CD4-positive, alpha-beta T cell treated with Interleukin-12 subunit alpha and Interleukin-12 subunit beta, for 1 hour (primary cell): ENCODE data around the gene HIPK3.
"Not testable (repeated sequence)": the region's sequence is repeated elsewhere in the genome, so short reads cannot be mapped to it uniquely, and the experiment has no call there.

ENCODE experiments used
- DNase-seq: peaks from one replicate; pipeline ENCODE4 v3.0.0-alpha.2; 2020

Gene HIPK3

DNA sequence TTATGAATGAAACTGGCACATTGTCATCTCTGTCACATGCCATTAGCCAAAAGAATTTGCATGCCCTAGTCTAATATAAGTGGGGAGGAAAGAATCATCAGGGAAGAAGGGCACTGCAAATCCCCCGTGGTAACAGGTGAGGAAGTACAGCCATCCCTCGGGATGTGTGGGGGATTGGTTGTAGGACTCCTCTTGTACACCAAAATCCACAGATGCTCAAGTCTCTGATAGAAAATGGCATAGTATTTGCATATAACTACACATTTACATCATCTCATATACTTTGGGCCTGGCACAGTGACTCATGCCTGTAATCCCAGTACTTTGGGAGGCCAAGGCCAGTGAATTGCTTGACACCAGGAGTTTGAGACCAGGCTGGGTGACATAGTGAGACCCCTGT is 109.7 kb downstream of the HIPK3 start:
- DNase-seq: no peak

DNA sequence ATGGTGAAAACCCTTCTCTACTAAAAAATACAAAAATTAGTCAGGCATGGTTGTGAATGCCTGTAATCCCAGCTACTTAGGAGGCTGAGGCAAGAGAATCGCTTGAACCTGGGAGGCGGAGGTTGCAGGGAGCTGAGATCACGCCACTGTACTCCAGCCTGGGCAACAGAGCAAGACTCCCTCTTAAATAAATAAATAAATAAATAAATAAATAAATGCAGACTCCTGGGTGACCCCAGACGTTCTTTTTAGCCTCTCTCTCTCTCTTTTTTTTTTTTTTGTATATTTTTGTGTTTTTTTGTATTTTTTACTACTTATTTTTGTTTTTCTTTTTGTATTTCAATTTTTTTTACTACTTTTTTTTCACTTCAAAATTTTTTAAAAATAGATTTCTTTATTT is 111.3 kb downstream of the HIPK3 start:
- DNase-seq: not testable (repeated sequence)

DNA sequence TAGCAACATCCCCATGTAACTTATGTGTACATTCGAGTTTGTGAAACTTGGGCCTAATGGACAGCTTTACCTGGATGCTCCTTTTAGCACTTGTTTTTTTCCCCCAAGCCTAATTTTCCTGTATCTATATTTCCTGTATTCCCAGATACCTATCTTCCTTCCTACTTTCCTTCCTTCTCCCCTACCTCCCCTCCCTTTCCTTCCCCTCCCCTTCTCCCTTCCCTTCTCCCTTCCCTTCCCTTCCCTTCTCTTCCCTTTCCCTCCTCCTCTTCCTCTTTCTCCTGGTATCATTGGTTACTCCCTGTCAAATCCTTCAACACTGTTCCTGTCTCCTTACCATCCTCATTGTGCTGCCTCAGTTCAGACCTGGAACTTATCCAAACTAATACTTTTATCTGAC is 111.8 kb downstream of the HIPK3 start:
- DNase-seq: no peak

DNA sequence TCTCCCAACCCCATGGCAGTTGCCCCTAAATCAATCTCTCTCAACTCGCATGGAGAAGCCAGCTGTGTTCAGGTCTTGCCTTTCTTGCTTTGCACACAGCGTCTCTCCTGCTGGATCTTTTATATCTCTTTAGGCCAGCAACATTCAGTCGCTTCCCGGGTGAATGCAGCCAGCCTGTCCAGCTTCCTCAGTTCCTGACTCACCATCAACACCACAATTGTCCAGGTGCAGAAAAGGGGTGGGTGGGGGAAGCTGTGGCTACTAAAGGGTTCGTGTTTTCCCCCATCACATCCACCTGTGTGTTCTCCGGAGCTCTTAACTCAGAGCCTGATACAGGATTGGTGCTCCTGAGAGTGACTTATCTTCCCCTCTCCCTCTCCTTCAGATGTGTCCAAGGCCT is 116.5 kb downstream of the HIPK3 start:
- DNase-seq: no peak

DNA sequence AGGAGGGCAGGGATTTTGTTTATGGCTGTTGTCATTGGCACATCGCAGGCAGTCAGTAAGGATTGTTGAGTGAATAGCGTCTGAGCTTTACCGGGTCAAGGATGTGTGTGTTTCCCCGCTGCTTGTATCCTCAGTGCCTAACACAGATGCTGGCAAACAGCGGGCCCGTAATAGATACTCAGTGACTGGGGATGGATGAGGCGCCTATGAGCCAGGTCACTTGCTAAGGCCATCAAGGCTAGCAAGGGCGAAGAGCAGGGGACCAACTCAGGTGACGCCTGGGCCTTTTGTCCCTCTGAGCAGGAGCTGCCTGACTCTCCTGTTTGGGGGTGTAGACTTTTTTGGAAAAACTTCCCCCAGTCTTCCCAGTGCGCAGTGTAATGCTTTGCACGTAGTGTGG is 118.1 kb downstream of the HIPK3 start:
- DNase-seq: no peak

DNA sequence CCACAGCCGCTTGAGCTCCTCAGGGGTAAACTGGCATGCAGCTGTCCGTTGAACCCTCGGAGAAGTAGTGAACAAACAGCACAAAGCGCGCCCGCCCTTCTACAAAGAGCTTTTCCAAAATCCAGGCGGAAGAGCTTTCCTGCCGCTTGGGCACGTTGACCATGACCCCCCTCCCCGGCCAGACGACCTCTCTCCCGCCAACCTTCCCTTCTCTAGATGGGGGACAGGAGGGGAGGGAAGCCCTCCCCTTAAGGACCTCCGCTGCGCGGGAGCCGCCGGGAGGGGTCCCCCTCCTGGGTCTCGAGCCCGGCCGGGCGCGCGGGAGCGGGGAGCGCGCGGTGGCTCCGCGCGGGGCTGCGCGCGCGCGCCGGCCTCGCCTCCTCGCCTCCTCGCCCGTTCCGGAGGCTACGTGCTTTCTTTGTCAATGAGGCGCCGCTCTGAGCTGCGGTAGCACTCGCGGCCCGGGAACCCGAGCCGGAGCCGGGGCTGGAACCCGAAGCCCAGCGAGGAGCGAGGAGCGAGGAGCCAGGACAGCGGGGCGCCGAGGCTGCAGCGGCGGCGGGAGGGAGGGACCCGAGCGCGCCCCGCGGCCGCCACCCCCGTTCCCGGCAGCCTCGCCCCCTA is 118.6 kb downstream of the HIPK3 start, which contains the start of gene KIAA1549L:
Gene KIAA1549L, plus strand, starts transcription at position 421 of the 624 bp plus-strand sequence.
- no peak for DNase-seq

DNA sequence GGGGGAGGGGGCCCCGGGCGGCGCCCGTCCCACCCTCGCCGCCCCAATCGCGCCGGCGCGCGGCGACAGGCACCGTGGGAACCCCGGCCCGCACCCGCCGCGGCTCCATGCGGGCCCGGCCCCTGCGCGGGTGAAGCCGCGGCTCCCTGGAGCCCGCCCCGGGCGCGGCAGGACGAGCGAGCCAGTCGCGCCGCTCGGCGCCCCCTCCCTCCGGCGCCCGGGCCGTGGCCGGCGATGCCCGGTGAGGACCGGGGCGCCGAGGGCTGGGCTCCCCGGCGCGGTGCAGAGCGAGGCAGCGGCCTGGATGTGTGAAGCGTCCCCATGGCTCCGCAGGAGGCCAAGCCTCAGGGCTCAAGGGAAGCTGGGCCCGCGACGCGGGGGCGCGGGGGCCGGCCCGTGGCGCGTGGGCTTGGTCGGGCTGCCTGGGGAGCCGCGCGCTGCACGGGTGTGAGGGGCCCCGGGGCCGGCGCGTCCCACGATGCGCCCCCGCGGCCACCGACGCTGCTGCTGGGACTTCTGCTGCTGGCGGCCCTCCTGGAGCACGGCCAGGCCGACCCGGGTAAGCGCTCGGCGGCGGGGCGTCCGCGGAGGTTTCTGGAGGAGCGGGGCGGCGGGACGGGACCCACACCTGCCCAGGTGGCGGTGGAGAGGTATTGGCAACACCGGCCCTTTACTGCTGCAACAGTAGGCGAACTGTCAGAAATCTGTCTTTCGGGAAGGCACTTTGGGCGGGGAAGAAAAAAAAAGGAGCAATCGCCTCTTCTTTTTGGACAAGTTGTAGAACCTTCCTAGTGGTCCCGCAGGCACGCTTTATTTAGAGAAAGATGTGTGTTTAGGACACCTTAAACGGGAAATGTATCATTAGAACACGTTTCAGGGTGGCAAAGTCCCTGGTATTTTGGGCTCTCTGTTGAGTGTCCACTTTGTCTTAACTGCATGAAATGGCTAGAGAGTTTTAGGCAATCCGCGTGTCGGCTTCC is 119.4 kb downstream of the HIPK3 start:
- DNase-seq: no peak

DNA sequence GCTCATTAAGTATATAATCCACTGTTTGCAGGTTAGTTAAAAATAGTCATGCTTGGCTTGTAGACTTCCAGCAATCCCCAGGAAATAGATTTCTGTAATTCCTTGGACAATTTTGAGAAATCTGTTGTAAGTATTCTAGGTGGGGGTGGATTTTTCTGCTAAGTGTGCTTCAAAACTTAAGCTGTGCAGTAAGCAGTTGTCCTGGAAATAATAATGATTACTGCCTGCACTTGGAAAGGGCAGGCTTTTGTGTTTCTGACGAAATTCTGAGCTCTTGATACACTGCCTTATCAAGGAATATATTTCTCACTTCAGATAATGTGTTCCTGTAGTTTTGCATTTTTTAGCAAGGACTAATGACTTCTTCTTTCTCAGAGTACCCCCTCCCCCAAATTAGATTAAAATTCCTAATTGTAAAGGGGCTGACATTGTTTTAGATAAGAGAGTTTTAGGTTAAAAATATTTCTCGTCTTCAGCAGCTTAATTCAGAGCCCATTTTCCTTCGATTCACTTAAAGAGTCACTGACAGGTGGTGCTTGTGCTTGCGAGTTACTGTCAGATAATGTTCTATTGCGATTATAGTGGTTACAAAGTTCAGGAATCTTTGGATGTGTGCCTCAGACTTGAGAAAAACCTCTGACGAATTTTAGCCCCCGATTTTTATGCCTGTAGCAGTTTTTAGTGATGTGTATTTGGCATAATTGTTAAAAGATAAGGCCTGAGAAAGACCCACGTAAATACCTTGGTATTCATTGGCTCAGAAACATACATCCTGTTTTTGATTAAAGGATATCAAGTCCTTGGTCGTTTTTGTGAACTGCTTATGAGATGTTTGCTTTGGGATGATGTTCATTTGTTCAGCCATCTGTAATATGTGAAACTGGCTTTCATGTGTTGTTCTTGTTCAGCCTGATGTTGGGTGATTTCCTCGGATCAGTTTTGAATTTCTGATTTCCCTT is 120.5 kb downstream of the HIPK3 start:
- no peak for DNase-seq

DNA sequence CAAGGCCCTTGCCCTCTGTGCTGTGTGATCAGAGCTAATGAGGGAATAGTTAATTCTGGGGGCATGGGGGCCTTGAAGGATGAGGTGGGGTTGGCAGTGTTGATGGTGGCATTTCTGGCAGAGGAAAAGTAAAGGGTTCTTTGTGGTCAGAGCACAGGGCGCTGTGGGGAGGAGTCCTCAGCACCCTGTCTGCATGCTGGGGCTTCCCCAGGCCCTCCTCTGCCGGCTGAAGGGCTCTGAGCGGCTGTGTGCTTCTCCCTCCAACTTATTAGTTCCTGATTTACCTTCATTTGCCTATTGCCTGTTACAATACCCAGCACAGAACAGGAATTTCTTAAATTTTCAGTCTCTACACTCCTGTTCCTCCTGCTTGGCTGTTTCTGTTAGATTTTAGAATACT is 122.8 kb downstream of the HIPK3 start:
- DNase-seq: peak; percentile 7

DNA sequence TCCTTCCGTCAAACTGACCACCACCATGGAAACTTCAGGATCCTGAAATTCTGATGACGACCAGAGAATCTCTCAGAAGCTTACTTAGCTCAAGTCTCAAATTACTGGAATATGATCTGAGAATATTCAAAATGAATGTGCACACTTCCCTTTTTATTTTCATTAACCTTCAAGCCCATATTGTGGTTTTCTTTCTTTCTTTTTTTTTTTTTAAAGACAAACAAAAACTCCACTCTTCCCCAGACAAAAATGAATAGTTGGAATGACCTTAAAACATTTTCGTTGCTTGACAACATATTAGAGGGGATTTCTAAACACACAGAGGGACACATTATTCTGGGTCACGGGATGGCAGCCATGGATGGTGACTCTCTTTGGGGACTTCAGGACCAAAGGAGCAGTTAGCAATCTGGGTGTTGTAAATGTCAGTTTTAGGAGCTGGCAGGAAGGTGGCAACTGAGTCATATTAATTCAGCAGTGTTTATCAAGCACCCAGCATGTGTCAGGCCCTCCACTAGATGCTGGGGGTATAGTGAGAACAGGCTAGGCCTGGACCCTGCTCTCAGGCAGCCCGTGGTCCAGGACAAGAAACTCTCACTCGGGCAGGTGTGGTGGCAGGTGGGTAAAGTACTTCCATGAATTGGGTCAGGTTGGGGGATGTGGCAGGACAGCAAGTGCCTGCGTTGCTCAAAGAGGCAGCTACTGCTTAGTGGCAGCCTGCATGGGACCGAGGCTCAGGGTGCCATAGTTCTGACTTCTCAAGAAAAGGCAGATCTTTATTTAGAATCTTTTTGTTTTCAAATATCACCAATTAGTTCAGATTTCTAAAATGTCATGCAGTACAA is 126.1 kb downstream of the HIPK3 start:
- DNase-seq: no peak

DNA sequence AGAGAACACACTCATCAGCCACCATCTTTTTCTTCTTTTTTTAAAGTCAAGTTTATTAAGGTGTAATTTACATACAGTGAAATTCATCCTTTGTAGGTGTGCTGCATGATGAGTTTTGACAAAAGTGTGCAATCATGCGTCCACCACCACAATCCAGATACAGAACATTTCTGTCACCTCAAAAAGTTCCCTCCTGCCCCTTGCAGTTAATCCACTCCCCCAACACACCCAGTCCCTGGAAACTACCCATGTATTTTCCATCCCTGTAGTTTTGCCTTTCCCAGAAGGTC is 126.7 kb downstream of the HIPK3 start:
- no peak for DNase-seq

DNA sequence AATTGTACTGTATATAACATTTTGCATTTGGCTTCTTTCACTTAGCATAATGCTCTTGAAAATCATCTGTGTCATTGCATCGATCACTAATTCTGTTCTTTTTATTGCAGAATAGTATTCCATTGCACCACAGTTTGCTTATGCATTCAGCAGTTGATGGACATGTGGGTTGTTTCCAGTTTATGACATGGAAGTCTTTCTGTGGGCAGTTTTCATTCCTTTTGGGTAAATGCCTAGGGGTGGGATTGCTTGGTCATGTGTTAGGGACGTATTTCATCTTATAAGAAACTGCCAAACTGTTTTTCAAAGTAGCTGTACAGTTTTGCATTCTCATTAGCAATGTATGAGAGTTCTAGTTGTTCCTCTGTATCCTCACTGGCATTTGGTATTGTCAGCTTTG is 127.0 kb downstream of the HIPK3 start:
- DNase-seq: no peak

DNA sequence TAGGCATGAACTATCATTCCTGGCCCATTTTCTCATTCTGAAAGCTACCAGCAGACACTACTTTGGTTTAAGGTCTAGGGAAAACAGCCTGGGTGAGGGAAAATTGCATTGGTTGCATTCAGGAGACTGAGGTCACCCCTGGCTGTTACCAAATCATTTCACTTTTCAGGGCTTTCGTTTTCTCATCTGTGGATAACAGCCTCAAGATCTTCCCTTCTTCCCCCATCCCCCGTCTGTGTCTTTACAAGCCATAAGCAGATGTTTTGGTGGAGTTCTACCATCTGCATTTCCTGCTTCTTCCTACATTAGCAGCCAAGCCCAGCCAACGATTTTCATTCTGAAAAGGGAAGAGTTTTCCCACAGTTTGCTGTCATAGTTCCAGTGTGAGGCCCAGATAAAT is 130.4 kb downstream of the HIPK3 start:
- no peak for DNase-seq

DNA sequence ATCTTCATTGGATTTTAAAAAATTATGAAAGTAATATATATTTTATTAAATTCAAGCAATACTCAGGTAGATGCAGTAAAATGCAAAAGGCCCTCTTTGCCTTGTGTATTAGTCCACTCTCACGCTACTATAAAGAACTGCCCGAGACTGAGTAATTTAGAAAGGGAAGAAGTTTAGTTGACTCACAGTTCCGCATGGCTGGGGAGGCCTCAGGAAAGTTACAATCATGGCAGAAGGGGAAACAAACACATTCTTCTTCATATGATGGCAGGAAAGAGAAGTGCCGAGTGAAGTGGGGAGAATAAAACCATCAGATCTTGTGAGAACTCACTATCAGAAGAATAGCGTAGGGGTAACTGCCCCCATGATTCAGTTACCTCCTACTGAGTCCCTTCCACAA is 130.8 kb downstream of the HIPK3 start:
- DNase-seq: peak; percentile 2

DNA sequence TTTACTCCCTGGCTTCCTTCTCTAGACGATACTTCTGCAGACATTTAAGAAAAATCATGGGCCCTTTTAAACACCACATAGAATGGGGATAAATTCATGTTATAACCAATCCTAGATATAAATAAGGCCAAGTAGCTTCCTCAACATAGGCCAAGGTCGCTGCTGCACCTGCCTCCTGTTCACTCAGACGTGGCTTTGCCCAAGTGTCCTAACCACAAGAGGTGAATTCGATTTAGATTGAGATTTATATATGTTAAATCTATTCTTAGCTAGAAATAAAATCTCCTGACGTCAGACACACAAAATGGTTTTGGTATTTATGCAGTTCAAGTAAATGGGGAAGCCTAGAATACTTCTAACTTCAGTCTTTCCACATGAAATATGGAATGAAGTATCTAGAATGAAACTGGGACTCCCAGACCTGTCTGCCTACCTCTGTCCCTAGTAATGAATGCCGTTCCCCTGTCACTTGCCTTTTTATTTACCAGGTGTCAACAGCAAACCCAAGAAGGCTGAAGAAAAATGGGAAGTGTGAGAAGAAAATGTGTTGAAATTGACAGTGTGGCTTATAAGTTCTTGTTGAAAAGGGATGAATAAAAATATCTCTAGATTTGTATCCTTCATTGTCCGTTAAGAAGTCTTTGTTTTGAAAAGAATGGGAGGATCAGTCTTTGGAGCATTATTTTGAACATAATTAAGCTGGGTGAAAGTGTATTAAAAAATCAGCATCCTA is 131.8 kb downstream of the HIPK3 start:
- DNase-seq: no peak

DNA sequence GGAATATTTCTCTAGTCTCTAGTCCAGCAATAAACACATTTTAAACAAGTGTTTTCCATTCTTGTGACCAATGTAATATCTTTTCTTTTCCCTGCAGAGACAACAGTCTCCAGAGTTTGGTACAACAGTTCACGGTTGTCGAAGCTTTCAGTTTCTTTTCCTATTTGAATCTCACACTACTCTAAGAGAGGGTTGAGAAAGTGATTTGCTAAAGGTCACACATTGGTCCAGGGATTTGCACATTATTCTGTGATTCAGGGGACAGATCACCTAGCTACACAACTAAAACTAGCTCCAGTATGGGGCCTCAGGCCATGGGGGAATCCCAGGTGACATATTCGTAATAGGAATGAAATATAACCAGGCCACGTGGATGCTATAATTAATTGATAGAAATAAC is 132.5 kb downstream of the HIPK3 start:
- no peak for DNase-seq

DNA sequence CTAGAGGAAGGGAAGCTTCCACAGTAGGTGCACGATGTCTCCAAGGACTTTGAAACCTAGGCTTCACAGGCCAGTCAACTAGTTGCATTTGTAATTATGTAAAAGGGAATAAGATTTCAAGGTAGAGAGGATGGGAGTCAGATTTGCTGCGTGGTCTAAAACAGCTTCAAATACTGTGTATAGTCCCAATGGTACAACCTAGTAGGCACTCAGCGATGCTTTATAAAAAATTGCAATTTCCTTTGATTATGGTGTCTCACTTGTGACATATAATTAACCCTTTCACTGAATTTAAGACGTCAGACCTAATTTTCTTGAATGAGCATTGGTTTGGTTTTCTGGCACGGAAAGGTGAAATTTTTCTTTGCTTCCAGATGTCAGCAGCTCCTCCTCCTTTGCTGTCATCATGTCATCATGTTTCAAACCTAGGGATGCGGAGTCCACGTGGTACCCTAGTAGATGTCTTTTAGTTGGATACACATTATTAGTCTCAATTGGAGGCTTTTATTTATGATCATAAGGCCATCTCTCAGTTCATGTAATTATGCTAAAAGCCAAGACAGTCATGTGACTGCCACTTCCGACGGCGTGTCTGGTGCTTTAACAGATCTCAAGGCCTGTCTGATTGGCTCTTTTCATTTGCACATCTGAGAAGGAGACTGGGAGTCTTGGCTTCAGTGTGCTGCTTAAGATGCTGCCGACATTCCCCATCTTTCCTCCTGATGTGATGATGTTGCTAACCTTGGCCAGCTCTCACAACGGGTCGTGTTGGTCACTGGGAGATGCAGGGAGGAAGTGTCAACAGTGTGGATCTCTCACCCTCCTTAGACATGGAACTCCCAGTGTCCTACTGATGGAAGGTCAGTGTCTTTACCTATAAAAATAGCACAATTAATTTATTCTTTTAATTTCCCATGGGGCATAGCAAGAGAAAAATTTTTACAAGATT is 134.0 kb downstream of the HIPK3 start:
- no peak for DNase-seq

DNA sequence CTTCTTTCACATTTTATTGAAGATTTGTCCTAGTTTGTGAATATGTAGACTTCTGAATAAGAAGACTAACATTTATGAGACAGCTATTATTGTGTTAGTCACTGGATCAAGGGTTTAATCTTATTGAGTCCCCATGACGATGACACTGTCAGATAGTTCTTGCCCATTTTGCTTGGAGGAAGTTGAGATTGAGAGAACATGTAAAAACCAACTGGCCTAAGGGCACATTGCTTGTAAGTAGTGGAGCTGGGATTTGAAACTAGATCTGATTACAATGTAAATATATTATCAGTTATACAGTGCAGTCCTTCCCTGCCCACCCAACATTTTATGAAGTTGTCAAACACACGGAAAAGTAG is 134.7 kb downstream of the HIPK3 start:
- DNase-seq: no peak

DNA sequence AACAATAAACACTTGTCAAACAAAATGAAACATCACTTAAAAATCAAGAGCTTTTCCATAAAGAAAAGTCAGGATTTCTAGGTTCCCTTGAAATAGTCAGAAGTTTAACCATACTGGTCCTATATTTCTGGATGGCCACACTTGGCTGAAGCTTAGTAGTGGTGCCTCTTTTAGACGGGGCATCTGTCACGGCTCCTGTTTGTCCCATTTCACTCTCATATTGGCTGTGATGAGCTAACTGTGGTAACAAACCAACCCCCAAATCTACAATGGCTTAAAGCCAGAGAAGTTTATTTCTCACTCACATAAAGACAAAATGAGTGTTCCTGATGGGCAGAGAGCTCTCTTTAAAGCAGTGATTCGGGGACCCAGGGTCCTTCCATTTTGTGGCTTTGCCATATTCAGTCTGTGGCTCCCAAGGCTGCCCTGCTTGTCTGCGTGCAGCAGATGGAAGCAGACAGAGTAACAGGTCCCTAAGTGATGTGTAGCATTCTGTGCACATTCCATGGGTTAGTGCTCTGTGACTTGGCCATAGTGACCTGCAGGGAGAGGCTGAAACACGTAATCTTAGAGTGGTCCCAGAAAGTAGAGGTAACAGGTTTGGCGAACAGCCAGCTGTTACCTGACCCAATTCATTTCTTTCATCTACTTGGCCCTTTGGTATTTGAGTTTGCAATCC is 137.4 kb downstream of the HIPK3 start:
- DNase-seq: no peak

DNA sequence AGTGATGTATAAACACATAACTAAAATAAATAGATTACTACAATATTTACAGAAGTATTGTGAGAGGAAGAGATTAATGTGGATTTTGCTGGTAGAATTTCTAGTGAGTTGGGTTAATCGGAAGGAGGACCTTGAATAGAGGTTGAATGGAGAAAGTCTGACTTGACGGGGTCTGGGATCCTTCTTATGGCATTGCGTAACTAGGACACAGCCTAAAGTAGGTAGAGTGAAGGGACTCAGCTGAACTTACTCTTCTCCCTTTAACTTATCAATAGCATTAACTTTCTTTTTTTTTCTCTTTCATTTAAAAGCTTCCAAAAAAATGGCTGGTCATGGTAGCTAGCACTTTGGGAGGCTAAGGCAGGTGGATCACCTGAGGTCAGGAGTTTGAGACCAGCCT is 139.2 kb downstream of the HIPK3 start:
- no peak for DNase-seq
